ENCODE measurements around the gene NKAIN2. TPM values are rescaled to one million over a fixed set of nuclear protein-coding genes. Genes with fewer than 3 reads are reported as not detected.
"Not testable (repeated sequence)": the region's sequence is repeated elsewhere in the genome, so short reads cannot be mapped to it uniquely, and the experiment has no call there.

The NKAIN2 gene
- total RNA-seq, 4 donors from 2014 or later = 0.31 to 0.58 (median 0.39) TPM; not detected in 1

GRCh38 chr6:124010574-124010973 is 206.9 kb downstream of the NKAIN2 start:
- no peak overlapping the region for H3K27ac ChIP-seq
- H3K4me3 ChIP-seq = no peak overlapping the region
- intact Hi-C loops (cut with DNase I; ENCODE audit: low total_unique reads) = no loop called here
- TF ChIP-seq POLR2A (IDR thresholded peaks at IDR 0.05) (no peak), CTCF (IDR thresholded peaks at IDR 0.05 in 4 of 5, conservative IDR thresholded peaks at IDR 0.05 in 1 of 5) (no peak)
- ATAC-seq = no peak
- peaks cover 10 to 16% of the 10 kb centered on the region in 2 donors for H3K4me1 ChIP-seq
- no peaks in the 10 kb centered on the region for H3K36me3 ChIP-seq
- H3K27me3 ChIP-seq = no peaks in the 10 kb centered on the region
- no peak for DNase-seq
- no peaks in the 10 kb centered on the region for H3K9me3 ChIP-seq
- in situ Hi-C loops (cut with MboI; ENCODE audit: low sequenced_read_pairs in 4 of 4) = no loop called here

GRCh38 chr6:124011180-124011579 is 207.5 kb downstream of the NKAIN2 start:
- intact Hi-C loops (cut with DNase I; ENCODE audit: low total_unique reads) = no loop called here
- Histone ChIP-seq H3K27ac (no peak overlapping the region), H3K9me3 (no peaks in the 10 kb centered on the region), H3K36me3 (no peaks in the 10 kb centered on the region), H3K4me1 (peaks cover 10 to 16% of the 10 kb centered on the region in 2 donors), H3K4me3 (no peak overlapping the region), H3K27me3 (no peaks in the 10 kb centered on the region)
- no peak for TF ChIP-seq POLR2A (IDR thresholded peaks at IDR 0.05)
- TF ChIP-seq CTCF (IDR thresholded peaks at IDR 0.05 in 4 of 5, conservative IDR thresholded peaks at IDR 0.05 in 1 of 5) = no peak
- ATAC-seq = no peak
- DNase-seq = no peak
- in situ Hi-C loops (cut with MboI; ENCODE audit: low sequenced_read_pairs in 4 of 4) = no loop called here

GRCh38 chr6:124022051-124022450 is 218.4 kb downstream of the NKAIN2 start:
- ATAC-seq; intact Hi-C loops (cut with DNase I; ENCODE audit: low total_unique reads); H3K4me1 ChIP-seq; H3K36me3 ChIP-seq; H3K9me3 ChIP-seq; H3K4me3 ChIP-seq; in situ Hi-C loops (cut with MboI; ENCODE audit: low sequenced_read_pairs in 4 of 4); H3K27ac ChIP-seq; DNase-seq; H3K27me3 ChIP-seq: not testable (repeated sequence)

- DNase-seq = no peak
- no peak overlapping the region for H3K27ac ChIP-seq
- no peaks in the 10 kb centered on the region for H3K27me3 ChIP-seq
- H3K36me3 ChIP-seq = no peaks in the 10 kb centered on the region
- no peaks in the 10 kb centered on the region for H3K9me3 ChIP-seq
- TF ChIP-seq POLR2A (IDR thresholded peaks at IDR 0.05) = no peak
- TF ChIP-seq CTCF (IDR thresholded peaks at IDR 0.05 in 4 of 5, conservative IDR thresholded peaks at IDR 0.05 in 1 of 5) = no peak
- no peak for ATAC-seq
- intact Hi-C loops (cut with DNase I; ENCODE audit: low total_unique reads) (no loop called here), in situ Hi-C loops (cut with MboI; ENCODE audit: low sequenced_read_pairs in 4 of 4) (no loop called here)
- peaks cover 6 to 7% of the 10 kb centered on the region in 2 donors for H3K4me1 ChIP-seq
- no peak overlapping the region for H3K4me3 ChIP-seq
Observed at GRCh38 chr6:124022641-124023040, 219.0 kb downstream of the NKAIN2 start.

GRCh38 chr6:124026694-124027093 is 223.0 kb downstream of the NKAIN2 start:
- H3K9me3 ChIP-seq = no peaks in the 10 kb centered on the region

GRCh38 chr6:124027392-124027791 is 223.7 kb downstream of the NKAIN2 start:
- intact Hi-C loops (cut with DNase I; ENCODE audit: low total_unique reads) = no loop called here
- in situ Hi-C loops (cut with MboI; ENCODE audit: low sequenced_read_pairs in 4 of 4) = no loop called here
- no peak for TF ChIP-seq CTCF (IDR thresholded peaks at IDR 0.05 in 4 of 5, conservative IDR thresholded peaks at IDR 0.05 in 1 of 5)
- TF ChIP-seq POLR2A (IDR thresholded peaks at IDR 0.05) = no peak
- peak in 1 of 2 donors; percentile 3 for ATAC-seq
- Histone ChIP-seq H3K4me1 (peaks cover 8 to 15% of the 10 kb centered on the region in 2 donors), H3K27me3 (no peaks in the 10 kb centered on the region), H3K4me3 (no peak overlapping the region), H3K36me3 (no peaks in the 10 kb centered on the region), H3K9me3 (no peaks in the 10 kb centered on the region), H3K27ac (peak overlapping the region in 3 of 4 donors; percentile 52 to 66 (median 56))
- no peak for DNase-seq

More at GRCh38 chr6:124026694-124027093, 223.0 kb downstream of the NKAIN2 start:
- H3K4me3 ChIP-seq = no peak overlapping the region
- ATAC-seq (peak in 1 of 2 donors; percentile 42), DNase-seq (no peak)
- no peak for TF ChIP-seq POLR2A (IDR thresholded peaks at IDR 0.05)
- no peaks in the 10 kb centered on the region for H3K36me3 ChIP-seq
- peaks cover 8 to 15% of the 10 kb centered on the region in 2 donors for H3K4me1 ChIP-seq
- intact Hi-C loops (cut with DNase I; ENCODE audit: low total_unique reads) = no loop called here
- peak overlapping the region in 1 of 4 donors; percentile 52 for H3K27ac ChIP-seq
- no peaks in the 10 kb centered on the region for H3K27me3 ChIP-seq
- in situ Hi-C loops (cut with MboI; ENCODE audit: low sequenced_read_pairs in 4 of 4) = no loop called here
